GM19238 (cell line): ENCODE measurements around the gene PIAS1.

Experiments
- DNase-seq: peaks from one replicate; pipeline ENCODE4 v3.0.0; 2011; ENCODE audit warnings: low spot score; ENCODE audit not compliant: insufficient read length

The PIAS1 gene

GRCh38 chr15:68176601-68177000, 122.5 kb downstream of the PIAS1 start:
- no peak for DNase-seq

- no peak for DNase-seq
Observed at GRCh38 chr15:68177742-68178141, 123.6 kb downstream of the PIAS1 start.

- no peak for DNase-seq
Observed at GRCh38 chr15:68183616-68184315, 129.7 kb downstream of the PIAS1 start.

DNA sequence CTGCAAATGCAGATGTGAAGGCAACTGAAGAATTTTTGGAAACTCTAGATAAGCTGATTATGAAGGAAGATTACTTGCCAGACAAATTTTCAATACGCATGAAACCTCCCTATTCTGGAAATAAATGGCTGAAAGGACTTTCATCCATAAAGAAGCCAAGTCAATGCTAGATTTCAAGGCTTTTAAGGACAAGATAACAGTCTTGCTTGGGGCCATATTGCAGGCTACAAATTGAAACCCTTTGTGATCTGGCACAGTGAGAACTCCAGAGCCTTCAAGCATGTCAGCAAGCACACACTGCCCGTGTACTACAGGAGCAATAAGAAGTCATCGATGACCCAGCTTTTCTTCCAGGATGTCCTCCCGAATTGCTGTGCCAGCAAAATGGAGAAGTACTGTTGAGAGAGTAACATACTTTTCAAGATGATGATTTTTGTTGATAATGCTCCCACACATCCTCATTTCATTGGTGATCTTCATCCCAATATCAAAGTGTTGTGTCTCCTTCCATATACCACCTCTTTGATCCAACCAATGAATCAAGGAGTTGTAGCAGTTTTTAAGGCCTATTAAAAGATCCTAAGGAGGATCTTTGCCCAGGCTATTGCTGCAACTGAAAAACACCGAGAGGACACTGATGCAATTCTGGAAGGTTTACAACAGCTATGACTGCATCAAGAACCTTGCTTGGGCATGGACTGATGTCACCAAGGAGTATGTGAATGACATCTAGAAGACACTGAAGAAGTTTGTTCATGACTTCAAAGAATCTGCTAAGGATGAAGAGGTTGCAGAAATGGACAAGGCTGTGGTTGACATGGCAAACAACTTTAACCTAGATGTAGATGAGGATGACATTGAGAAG, 130.7 kb downstream of the PIAS1 start:
- no peak for DNase-seq

GRCh38 chr15:68186671-68187397, 132.7 kb downstream of the PIAS1 start:
- no peak for DNase-seq

DNA sequence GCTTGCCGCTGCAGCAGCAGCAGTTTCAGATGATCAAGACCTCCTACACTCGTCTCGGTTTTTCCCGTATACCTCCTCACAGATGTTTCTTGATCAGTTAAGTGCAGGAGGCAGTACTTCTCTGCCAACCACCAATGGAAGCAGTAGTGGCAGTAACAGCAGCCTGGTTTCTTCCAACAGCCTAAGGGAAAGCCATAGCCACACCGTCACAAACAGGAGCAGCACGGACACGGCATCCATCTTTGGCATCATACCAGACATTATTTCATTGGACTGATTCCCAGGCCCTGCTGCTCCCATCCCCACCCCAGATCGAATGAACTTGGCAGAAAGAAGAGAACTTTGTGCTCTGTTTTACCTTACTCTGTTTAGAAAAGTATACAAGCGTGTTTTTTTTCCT, 133.4 kb downstream of the PIAS1 start:
- DNase-seq, result no peak

DNA sequence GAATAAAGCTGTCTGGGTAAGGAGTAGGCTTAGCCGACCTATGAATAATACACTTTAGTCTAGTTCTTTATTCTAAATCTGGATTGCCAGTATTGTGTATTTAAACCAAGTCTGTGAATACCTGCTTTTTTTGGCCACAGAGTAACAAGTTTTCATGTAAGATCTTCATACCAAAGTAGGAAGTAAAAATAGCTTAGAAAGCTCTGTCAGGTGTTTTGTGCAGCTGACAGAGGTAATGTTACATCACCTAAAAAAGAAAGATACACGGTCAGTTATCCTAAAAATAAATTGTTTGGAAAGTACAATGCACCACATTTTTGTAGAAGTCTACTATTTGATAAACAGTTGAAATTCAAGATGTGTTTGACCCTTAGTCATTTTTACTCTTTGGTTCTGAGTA, 134.5 kb downstream of the PIAS1 start:
- DNase-seq, result no peak

DNA sequence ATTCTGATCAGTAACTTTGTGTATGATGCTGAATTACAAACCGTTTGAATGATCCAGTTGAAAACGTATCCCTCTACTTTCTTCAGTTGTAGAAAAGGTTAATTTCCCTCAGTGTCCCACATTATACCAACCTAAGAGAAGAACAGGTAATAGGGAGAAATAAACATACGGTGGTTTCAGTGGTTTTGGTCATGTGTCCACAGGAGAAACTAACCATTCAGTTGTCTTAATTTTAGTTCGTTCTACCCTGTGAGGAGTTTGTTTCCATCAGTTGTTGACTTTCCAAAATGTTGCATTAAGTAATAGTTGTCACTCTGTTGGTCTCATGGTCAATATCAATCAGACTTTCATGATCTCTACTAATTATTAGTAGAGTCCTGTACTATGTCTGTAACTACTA, 135.9 kb downstream of the PIAS1 start:
- DNase-seq, result no peak

DNA sequence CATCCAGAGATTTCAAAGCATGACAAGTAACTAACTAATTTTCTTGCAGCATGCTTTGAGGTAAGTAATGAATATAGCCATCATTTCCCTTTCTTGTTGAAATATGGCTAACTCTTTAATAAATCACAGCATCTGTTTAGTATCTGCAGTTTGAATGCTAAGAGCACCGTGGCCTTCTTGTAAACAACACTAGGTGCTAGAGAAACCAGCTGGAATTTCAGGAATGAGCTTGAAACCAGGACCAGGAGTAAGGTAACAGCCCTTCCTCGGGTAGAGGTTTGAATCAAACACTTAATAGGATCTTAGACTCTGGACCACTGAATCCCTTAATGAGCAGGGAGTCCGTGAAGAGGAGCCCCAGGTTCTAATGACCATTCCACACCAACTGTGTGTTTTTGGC, 137.4 kb downstream of the PIAS1 start:
- no peak for DNase-seq

GRCh38 chr15:68192117-68192516, 138.0 kb downstream of the PIAS1 start:
- no peak for DNase-seq

GRCh38 chr15:68192804-68193486, 138.8 kb downstream of the PIAS1 start:
- DNase-seq, result no peak

DNA sequence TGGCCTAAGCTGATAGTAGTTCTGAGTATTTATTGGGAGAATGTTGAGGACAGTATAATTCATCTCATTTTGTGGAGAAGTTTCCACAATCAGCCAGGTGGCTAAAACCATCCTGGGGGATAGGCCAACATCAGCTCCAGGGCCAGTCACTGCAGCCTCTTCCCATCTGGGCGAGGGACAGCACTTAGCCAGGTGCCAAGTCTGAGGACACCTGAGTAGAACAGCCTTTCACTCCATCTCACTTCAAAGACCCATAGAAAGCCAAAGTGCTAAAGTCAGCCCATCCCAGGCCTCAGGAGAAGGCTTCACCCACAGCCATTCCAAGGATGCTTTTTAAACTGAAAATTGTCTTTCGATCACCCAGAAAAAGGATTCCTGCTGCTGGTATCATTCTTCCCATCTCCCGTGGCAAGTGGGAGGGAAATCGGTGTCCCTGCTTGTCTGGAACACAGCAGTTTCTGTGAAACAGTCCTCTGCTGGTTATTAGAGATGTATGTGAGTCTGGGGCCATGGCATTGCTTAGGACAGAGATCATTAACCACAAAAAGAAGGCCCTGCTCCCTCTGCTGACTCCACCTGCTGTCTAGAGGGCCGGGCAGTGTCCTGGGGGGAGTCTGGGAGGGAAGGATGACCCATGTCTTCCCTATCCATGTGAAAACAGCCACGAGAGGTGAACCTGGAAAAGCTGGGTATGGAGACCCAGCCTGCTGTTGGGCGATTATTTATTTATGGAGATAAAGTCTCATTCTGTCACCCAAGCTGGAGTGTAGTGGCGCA, 141.4 kb downstream of the PIAS1 start:
- DNase-seq, result no peak

GRCh38 chr15:68196445-68197169, 142.5 kb downstream of the PIAS1 start:
- no peak for DNase-seq

GRCh38 chr15:68197170-68197492, 143.0 kb downstream of the PIAS1 start:
- DNase-seq, result no peak

DNA sequence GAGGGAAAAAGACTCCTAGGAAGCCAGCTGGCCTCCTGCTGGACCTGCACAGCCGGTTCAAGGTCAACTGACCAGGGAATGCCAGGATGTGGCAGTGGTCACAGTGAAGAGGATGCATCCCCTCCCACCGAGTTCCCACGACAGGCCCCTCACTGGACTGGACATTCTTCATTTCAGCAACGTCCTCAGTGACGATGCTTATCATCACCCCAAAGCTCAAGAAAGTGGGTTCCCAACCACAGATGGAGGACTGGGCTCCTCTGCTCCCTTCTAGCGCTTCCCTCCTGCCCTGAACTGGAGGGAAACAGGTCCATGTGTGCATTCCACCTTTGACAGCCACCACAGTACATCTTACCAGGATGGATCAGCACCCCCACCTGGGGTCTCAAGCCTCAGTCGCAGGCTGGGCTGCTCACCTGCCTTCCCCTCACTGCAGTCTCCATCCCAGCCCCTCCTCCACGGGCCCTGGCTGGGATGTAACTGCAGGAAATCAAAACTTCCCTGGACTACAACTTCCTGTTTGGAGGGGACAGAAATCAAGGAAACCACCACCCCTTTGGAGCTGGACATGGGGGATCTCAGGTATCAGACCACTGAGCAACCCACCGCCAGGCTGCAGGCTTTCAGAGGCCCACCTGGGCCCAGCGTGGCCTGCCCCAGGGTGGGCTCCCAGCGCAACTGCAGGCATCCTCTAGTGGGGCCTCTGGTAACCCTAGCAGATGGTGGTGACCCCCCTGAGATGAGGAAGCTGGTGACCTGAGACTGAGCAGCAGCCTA, 143.7 kb downstream of the PIAS1 start:
- DNase-seq, result no peak

DNA sequence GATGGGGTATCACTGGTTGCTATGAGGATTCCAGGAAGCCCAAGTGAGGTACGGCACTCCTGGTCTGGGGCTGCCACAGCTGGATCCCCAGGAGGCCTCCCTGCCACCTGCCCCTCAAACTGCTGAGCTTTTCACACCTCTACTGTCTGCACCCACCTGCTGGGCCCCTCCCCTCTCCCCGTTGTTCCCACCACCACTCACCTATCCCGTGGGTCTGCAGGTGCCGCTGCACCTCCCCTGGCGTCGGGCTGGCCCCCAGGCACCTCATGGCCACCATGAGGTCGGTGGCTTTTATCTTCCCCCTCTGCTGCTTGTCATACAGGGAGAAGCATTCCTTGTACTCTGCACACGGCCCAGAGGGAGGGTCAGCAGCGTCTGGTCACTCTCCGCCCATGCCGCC, 145.2 kb downstream of the PIAS1 start:
- no peak for DNase-seq

DNA sequence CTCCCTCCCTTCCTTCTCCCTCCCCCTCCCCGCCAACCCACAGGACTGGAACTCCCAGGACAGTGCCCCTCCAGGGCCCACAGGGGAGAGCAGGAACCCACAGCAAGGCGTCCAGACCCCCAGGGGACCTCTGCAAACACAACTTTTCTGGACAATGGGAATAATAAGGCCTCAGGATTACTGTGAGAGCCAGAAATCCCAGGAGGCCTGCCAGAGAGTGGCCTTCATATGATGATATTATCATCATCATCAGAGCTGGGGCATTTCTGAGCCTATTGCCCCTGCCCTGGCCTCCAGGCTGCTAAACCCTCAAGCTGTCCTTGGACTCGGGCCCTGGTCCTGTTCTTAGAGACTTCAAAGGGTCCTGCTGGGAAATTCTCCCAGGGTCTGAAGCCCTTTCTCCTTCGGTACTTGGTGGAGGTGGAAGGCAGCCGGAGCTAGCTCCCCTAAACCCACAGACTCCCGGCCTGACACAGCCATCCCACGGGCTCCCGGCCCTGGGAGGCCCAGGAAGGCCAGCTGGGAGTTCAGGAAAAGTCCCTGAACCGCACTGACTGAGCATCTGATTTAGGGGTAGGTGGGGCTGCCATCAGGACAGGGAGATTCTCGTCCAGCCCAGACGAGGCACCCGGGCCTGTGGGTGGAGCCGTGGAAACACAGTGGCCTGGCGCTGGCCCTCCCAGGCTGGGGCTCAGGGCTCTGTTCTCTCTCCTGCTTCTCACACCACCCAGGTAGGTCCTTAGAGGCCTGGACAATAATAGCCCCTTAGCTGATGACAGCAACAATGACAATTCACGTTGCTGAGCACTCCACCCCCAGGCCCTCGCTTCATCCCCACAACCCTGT, 146.1 kb downstream of the PIAS1 start:
- DNase-seq, result no peak

DNA sequence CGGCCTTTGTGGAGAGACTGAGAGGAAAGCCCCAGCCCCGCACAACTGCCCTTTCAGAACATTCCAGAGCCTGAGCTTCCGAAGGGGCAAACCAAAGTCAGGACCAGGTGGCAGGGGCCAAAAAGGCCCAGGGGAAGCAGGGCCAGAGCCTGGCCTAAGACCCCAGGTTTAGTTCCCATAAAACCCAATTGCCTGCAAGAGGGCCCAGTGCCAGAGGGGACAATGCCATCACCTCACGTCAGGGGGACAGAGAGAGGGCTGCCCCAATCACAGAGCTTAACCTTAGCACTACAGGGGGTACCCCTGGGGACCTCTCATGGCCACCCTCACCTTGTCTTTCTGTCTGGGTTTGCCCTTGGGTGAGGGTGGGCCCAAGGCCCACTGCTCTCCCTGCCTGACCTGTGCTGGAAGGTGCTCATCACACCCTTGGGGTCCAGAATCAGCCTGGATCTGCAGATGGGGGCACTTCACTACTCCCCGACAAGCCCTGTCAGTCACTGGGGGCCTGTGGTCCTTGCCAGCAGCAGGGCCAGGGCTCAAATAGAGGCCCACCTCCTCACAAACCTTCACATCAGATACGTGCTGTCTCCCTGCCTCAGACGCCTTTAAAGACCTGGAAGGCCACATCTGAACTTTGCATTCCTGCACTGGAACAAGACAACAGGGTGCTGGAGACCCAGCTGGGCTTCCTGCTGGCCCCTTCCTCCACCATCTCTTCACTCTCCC, 147.2 kb downstream of the PIAS1 start:
- no peak for DNase-seq
